ENCODE measurements around the gene TIMM44. TPM values are rescaled to one million over a fixed set of nuclear protein-coding genes. Genes with fewer than 3 reads are reported as not detected.

The TIMM44 gene
- total RNA-seq, 4 donors from 2014 or later, result 65.7 to 108 (median 86.4) TPM

DNA sequence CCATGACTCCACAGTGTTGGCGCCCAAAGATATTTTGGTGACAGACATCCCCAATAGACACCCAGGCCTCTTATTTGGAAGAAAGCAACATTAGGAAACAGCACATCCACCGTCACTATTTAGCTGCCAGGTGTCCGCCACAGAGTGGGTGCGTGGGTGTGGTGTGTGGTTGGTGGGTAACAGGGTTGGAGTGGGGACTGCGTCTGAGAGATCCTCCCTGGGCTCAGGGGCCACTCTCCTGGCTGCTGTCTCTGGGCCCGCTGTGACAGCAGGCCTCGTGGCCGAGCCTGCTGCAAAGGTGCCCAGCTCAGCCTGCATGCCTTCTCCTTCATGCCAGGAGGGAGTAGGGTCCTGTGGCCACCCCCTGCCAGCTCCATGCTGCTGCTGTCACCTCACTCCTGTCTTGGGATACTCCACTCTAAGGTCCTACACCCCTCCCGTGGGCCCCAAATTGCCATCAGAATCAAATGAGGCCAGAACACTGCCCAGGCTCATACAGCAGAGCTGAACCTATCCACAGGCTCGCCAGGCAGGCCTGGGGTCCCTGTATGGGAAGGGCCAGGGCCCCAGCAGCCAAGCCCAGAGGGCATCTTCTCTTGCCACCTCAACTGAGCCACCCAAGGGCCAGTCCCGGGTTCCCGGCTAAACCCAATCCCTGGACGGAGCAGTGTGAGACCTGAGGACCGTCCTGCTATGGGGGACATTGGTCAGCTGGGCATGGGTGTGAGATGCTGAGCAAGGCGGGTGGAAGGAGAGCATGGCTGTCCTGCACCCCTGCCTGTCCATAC, 24.7 kb upstream of the TIMM44 start:
- no peaks in the 10 kb centered on the region for H3K4me1 ChIP-seq
- TF ChIP-seq, protein P1, sequence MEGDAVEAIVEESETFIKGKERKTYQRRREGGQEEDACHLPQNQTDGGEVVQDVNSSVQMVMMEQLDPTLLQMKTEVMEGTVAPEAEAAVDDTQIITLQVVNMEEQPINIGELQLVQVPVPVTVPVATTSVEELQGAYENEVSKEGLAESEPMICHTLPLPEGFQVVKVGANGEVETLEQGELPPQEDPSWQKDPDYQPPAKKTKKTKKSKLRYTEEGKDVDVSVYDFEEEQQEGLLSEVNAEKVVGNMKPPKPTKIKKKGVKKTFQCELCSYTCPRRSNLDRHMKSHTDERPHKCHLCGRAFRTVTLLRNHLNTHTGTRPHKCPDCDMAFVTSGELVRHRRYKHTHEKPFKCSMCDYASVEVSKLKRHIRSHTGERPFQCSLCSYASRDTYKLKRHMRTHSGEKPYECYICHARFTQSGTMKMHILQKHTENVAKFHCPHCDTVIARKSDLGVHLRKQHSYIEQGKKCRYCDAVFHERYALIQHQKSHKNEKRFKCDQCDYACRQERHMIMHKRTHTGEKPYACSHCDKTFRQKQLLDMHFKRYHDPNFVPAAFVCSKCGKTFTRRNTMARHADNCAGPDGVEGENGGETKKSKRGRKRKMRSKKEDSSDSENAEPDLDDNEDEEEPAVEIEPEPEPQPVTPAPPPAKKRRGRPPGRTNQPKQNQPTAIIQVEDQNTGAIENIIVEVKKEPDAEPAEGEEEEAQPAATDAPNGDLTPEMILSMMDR (IDR thresholded peaks at IDR 0.05), result no peak
- TF ChIP-seq POLR2AphosphoS5 (IDR thresholded peaks at IDR 0.05), result no peak
- no peak for TF ChIP-seq POLR2A (IDR thresholded peaks at IDR 0.05)
- no peak overlapping the region for H3K4me3 ChIP-seq
- no peak for ATAC-seq
- no peak overlapping the region for H3K27ac ChIP-seq
- WGBS, 2 donors (ENCODE audit: low coverage in 1 of 2), result 86 to 100% methylated on average over 1 of the region's 15 CpGs
- no peaks in the 10 kb centered on the region for H3K9me3 ChIP-seq
- H3K36me3 ChIP-seq, result peaks cover 0 to 97% of the 10 kb centered on the region in 2 donors
- no peaks in the 10 kb centered on the region for H3K27me3 ChIP-seq

DNA sequence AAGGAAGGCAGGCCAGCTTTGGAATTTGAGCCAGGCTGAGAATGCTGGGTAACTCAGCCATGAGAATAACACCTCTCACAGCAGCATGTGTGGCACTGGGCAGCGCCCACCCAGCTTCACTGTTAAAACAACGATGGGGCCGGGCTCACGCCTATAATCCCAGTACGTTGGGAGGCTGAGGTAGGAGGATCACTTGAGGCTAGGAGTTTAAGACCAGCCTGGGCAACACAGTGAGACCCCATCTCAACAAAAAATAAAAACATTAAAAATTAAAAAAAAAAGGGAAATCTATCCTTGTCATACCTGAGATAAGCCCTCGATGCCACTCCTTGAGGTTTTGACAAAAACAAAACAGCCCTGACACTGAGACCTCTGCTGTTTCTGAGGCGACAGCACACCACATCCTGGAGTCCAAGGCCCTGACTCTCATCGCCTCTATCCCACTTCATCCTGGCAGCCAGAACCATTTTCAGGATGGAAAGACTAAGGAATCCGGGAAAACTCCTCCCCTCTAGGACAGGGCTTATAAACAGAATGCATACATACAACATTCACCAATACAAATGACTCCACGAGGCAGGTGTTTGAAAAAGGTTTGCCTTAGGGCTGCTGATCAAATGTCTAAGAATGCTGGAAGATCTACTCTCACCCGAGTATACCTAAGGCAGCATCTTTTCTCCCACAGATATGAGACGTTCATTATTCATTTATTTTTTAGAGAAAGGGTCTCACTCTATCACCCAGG, 22.6 kb upstream of the TIMM44 start:
- Histone ChIP-seq H3K4me3 (no peak overlapping the region), H3K9me3 (no peaks in the 10 kb centered on the region), H3K36me3 (peaks cover 0 to 97% of the 10 kb centered on the region in 2 donors), H3K27me3 (no peaks in the 10 kb centered on the region), H3K27ac (no peak overlapping the region), H3K4me1 (no peaks in the 10 kb centered on the region)
- TF ChIP-seq POLR2AphosphoS5 (IDR thresholded peaks at IDR 0.05), result no peak
- TF ChIP-seq POLR2A (IDR thresholded peaks at IDR 0.05), result no peak
- no peak for TF ChIP-seq EP300 (IDR thresholded peaks at IDR 0.05)
- TF ChIP-seq, protein P1 (IDR thresholded peaks at IDR 0.05), result no peak
- 79 to 86% methylated on average over 9 to 12 of the region's 12 CpGs for WGBS, 2 donors (ENCODE audit: low coverage in 1 of 2)
- no peak for ATAC-seq

DNA sequence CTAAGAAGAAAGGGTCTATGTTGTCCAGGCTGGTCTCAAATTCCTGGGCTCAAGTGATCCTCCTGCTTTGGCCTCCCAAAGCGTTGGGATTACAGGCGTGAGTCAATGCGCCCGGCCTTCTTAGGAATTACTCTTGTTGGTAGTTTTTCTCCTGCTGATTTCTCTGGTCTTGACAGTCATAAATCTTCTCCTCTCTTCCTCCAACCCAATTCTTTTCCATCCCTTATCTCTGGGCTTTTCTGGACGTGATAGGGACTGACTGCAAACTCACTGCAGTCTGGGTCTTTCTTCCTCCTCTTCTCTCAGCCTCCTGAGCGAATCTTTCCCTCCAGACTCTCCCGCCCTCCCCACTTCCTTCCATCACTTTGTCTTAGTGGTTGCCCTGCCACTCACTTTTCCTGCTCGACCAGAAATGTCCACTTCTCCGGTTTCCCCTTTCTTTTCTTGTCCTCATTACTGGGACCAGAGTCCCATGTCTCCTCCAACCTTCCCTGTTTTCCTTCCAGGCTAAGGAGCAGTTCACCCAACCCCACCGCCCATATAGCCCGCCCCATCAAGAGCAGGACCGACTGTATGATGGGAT, 21.9 kb upstream of the TIMM44 start:
- TF ChIP-seq, protein P1 (IDR thresholded peaks at IDR 0.05), result no peak
- no peaks in the 10 kb centered on the region for H3K4me1 ChIP-seq
- ATAC-seq, result no peak
- no peak overlapping the region for H3K4me3 ChIP-seq
- no peaks in the 10 kb centered on the region for H3K27me3 ChIP-seq
- no peak overlapping the region for H3K27ac ChIP-seq
- peaks cover 0 to 100% of the 10 kb centered on the region in 2 donors for H3K36me3 ChIP-seq
- whole genome bisulfite sequencing, 2 donors (ENCODE audit: low coverage in 1 of 2), result 78 to 94% methylated on average over 6 to 8 of the region's 12 CpGs
- no peaks in the 10 kb centered on the region for H3K9me3 ChIP-seq

DNA sequence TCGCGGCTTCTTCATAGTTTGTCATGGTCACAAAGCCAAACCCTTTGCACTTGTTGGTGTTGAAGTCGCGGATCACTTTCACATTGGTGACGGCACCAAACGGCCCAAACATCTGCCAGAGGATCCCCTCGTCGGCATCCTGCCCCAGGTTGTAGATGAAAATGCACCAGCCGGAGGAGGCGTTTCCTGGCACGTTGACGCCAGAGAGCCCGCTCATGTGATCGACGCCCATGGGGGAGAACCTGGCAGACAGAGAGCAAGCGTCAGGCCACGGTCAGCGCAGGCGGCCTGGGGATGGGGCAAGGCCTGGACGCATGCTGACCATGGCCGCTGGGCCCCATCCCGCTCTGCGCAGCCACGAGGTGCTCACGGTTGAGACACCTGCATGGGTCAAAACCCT, 20.1 kb upstream of the TIMM44 start:
- WGBS, 2 donors (ENCODE audit: low coverage in 1 of 2), result 82 to 92% methylated on average over 4 of the region's 25 CpGs
- ATAC-seq, result no peak
- Histone ChIP-seq H3K4me1 (no peaks in the 10 kb centered on the region), H3K27me3 (no peaks in the 10 kb centered on the region), H3K9me3 (no peaks in the 10 kb centered on the region), H3K4me3 (no peak overlapping the region), H3K27ac (no peak overlapping the region), H3K36me3 (peaks cover 0 to 92% of the 10 kb centered on the region in 2 donors)
- TF ChIP-seq POLR2AphosphoS5 (IDR thresholded peaks at IDR 0.05) (no peak), POLR2A (IDR thresholded peaks at IDR 0.05) (no peak), EP300 (IDR thresholded peaks at IDR 0.05) (no peak)
- TF ChIP-seq, protein P1 (IDR thresholded peaks at IDR 0.05), result no peak

Data from gastroesophageal sphincter (tissue), 4 donors.